Amygdala (tissue), 56 donors: ENCODE results near the gene MDP1.
A peak's percentile ranks its signal among the peaks of the same experiment; 100 is the strongest.

Experiments used
- DNase-seq, 56 donors: peaks; one replicate each; lab custom pipeline; 2025; lab: John Stamatoyannopoulos, UW

The MDP1 gene

GRCh38 chr14:24215495-24216344 lies at the start of gene MDP1:
TSS of gene MDP1 (minus strand) at chr14:24216066. CDS start at chr14:24215955, 111 bp downstream.
- peak; percentile 21 to 89 (median 73) for DNase-seq

GRCh38 chr14:24264298-24264697 lies 48.4 kb upstream of the MDP1 start:
- DNase-seq: no peak

- no peak for DNase-seq
These were observed 48.0 kb upstream of the MDP1 start for GRCh38 chr14:24263848-24264247.

GRCh38 chr14:24262821-24263733 lies 47.2 kb upstream of the MDP1 start, which contains the start of gene TGM1:
TSS of gene TGM1 (minus strand) at chr14:24263177. CDS start at chr14:24262352, 825 bp downstream.
- DNase-seq: no peak

GRCh38 chr14:24261969-24262327 lies 46.1 kb upstream of the MDP1 start:
- no peak for DNase-seq

GRCh38 chr14:24261256-24261968 lies 45.5 kb upstream of the MDP1 start:
- no peak for DNase-seq

- no peak for DNase-seq
These were observed 44.9 kb upstream of the MDP1 start for GRCh38 chr14:24260780-24261157.

GRCh38 chr14:24260026-24260779 lies 44.3 kb upstream of the MDP1 start:
- no peak for DNase-seq

GRCh38 chr14:24259282-24260025 lies 43.6 kb upstream of the MDP1 start:
- DNase-seq: no peak

- no peak for DNase-seq
These were observed 42.8 kb upstream of the MDP1 start for GRCh38 chr14:24258548-24259265.

- no peak for DNase-seq
These were observed 42.3 kb upstream of the MDP1 start for GRCh38 chr14:24258119-24258518.

GRCh38 chr14:24256960-24257359 lies 41.1 kb upstream of the MDP1 start:
- no peak for DNase-seq

GRCh38 chr14:24255931-24256711 lies 40.3 kb upstream of the MDP1 start:
- no peak for DNase-seq

- DNase-seq: no peak
These were observed 39.6 kb upstream of the MDP1 start for GRCh38 chr14:24255438-24255837.

- no peak for DNase-seq
These were observed 38.9 kb upstream of the MDP1 start for GRCh38 chr14:24254630-24255392.

- DNase-seq: no peak
These were observed 38.1 kb upstream of the MDP1 start for GRCh38 chr14:24253936-24254335.
